CD14-positive monocyte (primary cell): ENCODE data around the gene BAHCC1. TPM values are rescaled to one million over a fixed set of nuclear protein-coding genes. Genes with fewer than 3 reads are reported as not detected.

Experiments used
- DNase-seq, 3 donors: peaks; one replicate each; pipeline ENCODE4 v3.0.0-alpha.2; 2011 to 2022
- H2AFZ ChIP-seq: 2 replicates; pipeline ENCODE4 v1.6.0; 2012; ENCODE audit warnings: mild to moderate bottlenecking, low read depth, low read length, inconsistent platforms; ENCODE audit not compliant: insufficient read depth, poor library complexity, severe bottlenecking
- H3K27ac ChIP-seq, 2 donors: 1 replicate in 1 of 2; 2 replicates in 1 of 2; pipeline ENCODE4 v1.5.1; 2012 to 2013; ENCODE audit warnings: low read length in 2 of 2, control low read depth in 1 of 2, inconsistent platforms in 1 of 2, low read depth in 1 of 2, mild to moderate bottlenecking in 1 of 2
- H3K27me3 ChIP-seq, 2 donors: one replicate each; pipeline versions ENCODE4 v1.6.0 to v1.6.1; 2011 to 2013; ENCODE audit warnings: low read length in 2 of 2; ENCODE audit not compliant: control insufficient read depth in 2 of 2, insufficient read depth in 2 of 2
- H3K36me3 ChIP-seq, 2 donors: replicated peaks in 1 of 2; 1 replicate in 1 of 2; 2 replicates in 1 of 2; pipeline versions ENCODE4 v1.5.1 to v1.6.1; 2012 to 2013; ENCODE audit warnings: low read length in 2 of 2, control low read depth in 1 of 2, inconsistent platforms in 1 of 2, mild to moderate bottlenecking in 1 of 2; ENCODE audit not compliant: insufficient read depth in 2 of 2, control insufficient read depth in 1 of 2
- H3K4me1 ChIP-seq, 2 donors: 1 replicate in 1 of 2; 2 replicates in 1 of 2; pipeline versions ENCODE4 v1.5.1 to v1.6.1; 2012 to 2013; ENCODE audit warnings: low read length in 2 of 2, control low read depth in 1 of 2, inconsistent platforms in 1 of 2, mild to moderate bottlenecking in 1 of 2, moderate library complexity in 1 of 2; ENCODE audit not compliant: insufficient read depth in 2 of 2, control insufficient read depth in 1 of 2
- H3K4me2 ChIP-seq: replicated peaks from 2 replicates; pipeline ENCODE3; 2012; ENCODE audit warnings: low read length, moderate library complexity, mild to moderate bottlenecking; ENCODE audit not compliant: poor library complexity, severe bottlenecking; ENCODE audit errors: extremely low read depth
- H3K4me3 ChIP-seq, 3 experiments: fragments of 200-600 bp in 1 of 3; sonication (generic) in 1 of 3; replicated peaks in 1 of 3; 1 replicate in 2 of 3; 2 replicates in 1 of 3; pipeline ENCODE4 v1.5.1; 2011 to 2013; ENCODE audit warnings: low read length in 3 of 3, mild to moderate bottlenecking in 3 of 3, control low read depth in 2 of 3, low read depth in 2 of 3, inconsistent platforms in 1 of 3, moderate library complexity in 1 of 3
- H3K79me2 ChIP-seq: 2 replicates; pipeline ENCODE4 v1.6.0; 2012; ENCODE audit warnings: mild to moderate bottlenecking, control low read depth, inconsistent platforms, low read length, moderate library complexity; ENCODE audit not compliant: insufficient read depth
- H3K9ac ChIP-seq: 2 replicates; pipeline ENCODE4 v1.6.0; 2017; ENCODE audit warnings: low read length, mild to moderate bottlenecking; ENCODE audit not compliant: insufficient read depth, poor library complexity, severe bottlenecking
- H3K9me3 ChIP-seq, 2 donors: replicated peaks in 1 of 2; 1 replicate in 1 of 2; 2 replicates in 1 of 2; pipeline versions ENCODE4 v1.5.1 to v1.6.1; 2012 to 2013; ENCODE audit warnings: low read length in 2 of 2, control low read depth in 1 of 2; ENCODE audit not compliant: control insufficient read depth in 1 of 2, insufficient read depth in 1 of 2
- H4K20me1 ChIP-seq: 2 replicates; pipeline ENCODE4 v1.6.0; 2012; ENCODE audit warnings: mild to moderate bottlenecking, low read length, control low read depth, moderate library complexity; ENCODE audit not compliant: insufficient read depth
- H3K27ac Mint-ChIP-seq, 7 donors: one replicate each; pipeline ENCODE4 v1.8.0; 2020; ENCODE audit warnings: mild to moderate bottlenecking in 7 of 7, mixed read lengths in 7 of 7, moderate library complexity in 6 of 7, inconsistent platforms in 2 of 7
- H3K27me3 Mint-ChIP-seq, 3 donors: one replicate each; pipeline ENCODE4 v1.8.0; 2021 to 2022; ENCODE audit warnings: low read depth in 3 of 3, mild to moderate bottlenecking in 3 of 3, mixed read lengths in 3 of 3, moderate library complexity in 3 of 3, inconsistent platforms in 1 of 3
- H3K36me3 Mint-ChIP-seq, 2 donors: one replicate each; pipeline ENCODE4 v1.8.0; 2020; ENCODE audit warnings: mixed read lengths in 2 of 2, inconsistent platforms in 1 of 2, mild to moderate bottlenecking in 1 of 2
- H3K4me1 Mint-ChIP-seq: one replicate; pipeline ENCODE4 v1.8.0; 2020; ENCODE audit warnings: mild to moderate bottlenecking, mixed read lengths
- H3K4me3 Mint-ChIP-seq, 2 donors: one replicate each; pipeline ENCODE4 v1.8.0; 2020; ENCODE audit warnings: mild to moderate bottlenecking in 2 of 2, mixed read lengths in 2 of 2, moderate library complexity in 1 of 2
- H3K9me3 Mint-ChIP-seq, 7 donors: one replicate each; pipeline ENCODE4 v1.8.0; 2020 to 2022; ENCODE audit warnings: mixed read lengths in 7 of 7, mild to moderate bottlenecking in 6 of 7, moderate library complexity in 6 of 7, inconsistent platforms in 2 of 7
- CTCF ChIP-seq: fragments of 200-600 bp; IDR thresholded peaks from one replicate; pipeline ENCODE4 v1.8.0; 2022; ENCODE audit warnings: antibody characterized with exemption, mild to moderate bottlenecking
- WGBS: methylation state at CpG from one replicate; pipeline ENCODE4 v1.1.5; 2013; ENCODE audit warnings: missing lambda C conversion rate; ENCODE audit not compliant: insufficient coverage; 5-methylcytosine and 5-hydroxymethylcytosine counted together
- intact Hi-C, 2 donors: fragments of 100-400 bp; cut with micrococcal nuclease; formaldehyde crosslinking; loops; one replicate each; pipeline versions ENCODE4 v1.15.0 to v1.15.1; 2023
- polyA plus RNA-seq, 3 donors: library from polyadenylated mRNA; depleted of rRNA in 1 of 3; unstranded in 2 of 3; stranded (reverse) in 1 of 3; fragments of 300-500 nt in 2 of 3; fragments of >200 nt in 1 of 3; fragmentation: Illumina TruSeq in 2 of 3; gene quantifications; 1 replicate in 2 of 3; 2 replicates in 1 of 3; pipeline ENCODE4 v1.2.3, GENCODE V29; 2012 to 2021

Gene BAHCC1
- polyA plus RNA-seq, 3 donors: 0.11 to 8.8 (median 0.27) TPM

DNA sequence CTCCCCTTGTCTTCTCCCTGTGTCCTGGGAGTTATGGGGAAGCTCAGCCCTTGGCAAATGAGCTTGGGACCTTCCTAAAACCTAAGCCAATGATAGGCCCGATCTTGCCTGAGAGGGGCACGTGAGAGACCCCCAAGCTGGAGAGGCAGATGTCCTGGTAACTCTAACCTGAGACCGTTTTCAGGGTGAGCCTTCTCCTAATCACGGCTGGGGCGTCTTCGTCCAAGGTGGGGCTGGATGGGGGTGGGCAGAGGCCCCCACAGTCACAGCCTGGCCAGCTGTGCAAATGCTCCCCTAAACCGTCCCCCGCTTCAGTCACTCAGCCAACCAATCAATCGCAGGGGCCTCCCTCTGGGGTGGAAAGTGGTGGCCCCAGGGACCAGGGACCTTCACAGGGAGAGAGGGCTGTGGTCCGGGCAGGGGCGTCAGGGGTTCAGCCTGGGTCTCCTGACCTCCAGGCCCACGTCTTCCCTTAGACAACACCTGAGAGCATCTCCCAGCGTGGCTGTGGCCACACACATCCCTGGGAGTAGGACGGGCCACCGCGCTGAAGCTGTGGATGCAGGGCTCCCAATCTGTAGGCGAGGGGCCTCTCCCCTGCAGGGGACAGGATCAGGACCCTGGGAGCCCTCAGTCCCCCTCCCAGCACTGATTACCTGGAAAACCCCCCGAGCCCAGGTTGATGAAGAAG, 86.7 kb downstream of the BAHCC1 start:
- peak overlapping the region; percentile 72 for H3K4me2 ChIP-seq
- H3K4me3 Mint-ChIP-seq: peak overlapping the region; percentile 62 to 72
- no peak for DNase-seq
- peak overlapping the region; percentile 69 for H2AFZ ChIP-seq
- H3K9me3 Mint-ChIP-seq: peaks cover 0 to 9% (median 2%) of the 10 kb centered on the region in 7 donors
- peaks cover 18 to 46% (median 30%) of the 10 kb centered on the region in 3 donors for H3K27me3 Mint-ChIP-seq
- TF ChIP-seq CTCF: no peak
- no peaks in the 10 kb centered on the region for H3K36me3 ChIP-seq
- H3K9me3 ChIP-seq: no peaks in the 10 kb centered on the region
- peaks cover 0 to 30% of the 10 kb centered on the region in 2 donors for H3K27me3 ChIP-seq
- peaks cover 35% of the 10 kb centered on the region for H3K4me1 Mint-ChIP-seq
- no peaks in the 10 kb centered on the region for H3K36me3 Mint-ChIP-seq
- H3K9ac ChIP-seq: no peak overlapping the region
- peaks cover 38 to 50% of the 10 kb centered on the region in 2 donors for H3K4me1 ChIP-seq
- H3K79me2 ChIP-seq: no peaks in the 10 kb centered on the region
- WGBS: 71% methylated on average over 8 of the region's 18 CpGs
- peak overlapping the region; percentile 32 to 73 (median 39) for H3K4me3 ChIP-seq
- no peaks in the 10 kb centered on the region for H4K20me1 ChIP-seq
- no peak overlapping the region for H3K27ac ChIP-seq
- H3K27ac Mint-ChIP-seq: peak overlapping the region in 5 of 7 donors; percentile 25 to 65 (median 46)
- intact Hi-C loops: loop anchor here (5.0 to 10.0 kb wide), 6 partner anchors 50 to 340 kb away; no protein-coding TSS in a partner anchor

DNA sequence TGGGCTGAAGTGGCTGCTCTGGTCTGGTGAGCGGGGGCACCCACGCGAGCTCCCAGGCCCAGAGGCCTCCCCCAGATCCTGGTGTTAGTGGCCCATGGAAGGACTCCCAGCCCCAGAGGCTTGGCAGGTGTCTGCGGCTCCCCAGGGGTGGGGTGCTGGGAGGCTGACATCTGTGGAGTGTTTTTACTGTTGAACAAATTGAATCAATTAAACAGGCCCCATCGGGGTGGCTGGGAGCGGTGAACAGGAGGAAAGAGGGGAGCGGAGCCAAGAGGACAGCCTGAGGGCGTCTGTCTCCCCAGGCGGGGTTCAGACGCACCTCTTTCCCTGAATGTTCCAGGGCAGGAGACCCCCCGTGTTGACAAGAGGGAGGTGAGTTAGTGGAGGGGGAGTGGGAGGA, 87.4 kb downstream of the BAHCC1 start:
- WGBS: 89% methylated on average over 9 of the region's 11 CpGs
- Mint-ChIP-seq H3K27ac (peak overlapping the region in 3 of 7 donors; percentile 20 to 65 (median 43)), H3K9me3 (peaks cover 0 to 9% (median 0%) of the 10 kb centered on the region in 7 donors), H3K27me3 (peaks cover 18 to 46% (median 28%) of the 10 kb centered on the region in 3 donors), H3K4me1 (peaks cover 39% of the 10 kb centered on the region), H3K4me3 (peak overlapping the region; percentile 34 to 72), H3K36me3 (no peaks in the 10 kb centered on the region)
- intact Hi-C loops: loop anchor here (5.0 to 10.0 kb wide), 6 partner anchors 50 to 340 kb away; no protein-coding TSS in a partner anchor
- no peak overlapping the region for H2AFZ ChIP-seq
- DNase-seq: no peak
- no peaks in the 10 kb centered on the region for H3K79me2 ChIP-seq
- no peak overlapping the region for H3K4me2 ChIP-seq
- no peaks in the 10 kb centered on the region for H3K36me3 ChIP-seq
- peaks cover 42 to 56% of the 10 kb centered on the region in 2 donors for H3K4me1 ChIP-seq
- no peak overlapping the region for H3K27ac ChIP-seq
- no peak overlapping the region for H3K9ac ChIP-seq
- H3K9me3 ChIP-seq: no peaks in the 10 kb centered on the region
- H3K27me3 ChIP-seq: peaks cover 0 to 30% of the 10 kb centered on the region in 2 donors
- TF ChIP-seq CTCF: no peak
- no peaks in the 10 kb centered on the region for H4K20me1 ChIP-seq
- H3K4me3 ChIP-seq: no peak overlapping the region
